GM19452 (cell line): ENCODE data around the gene BANF2.

Experiments used
- ATAC-seq: cut with Tn5 transposase; IDR thresholded peaks from one replicate; pipeline ENCODE4 v1.9.1; 2021; ENCODE audit not compliant: unreplicated experiment

The BANF2 gene

GRCh38 chr20:17732907-17733521 lies 33.2 kb downstream of the BANF2 start:
- no peak for ATAC-seq

- no peak for ATAC-seq
Observed at GRCh38 chr20:17733767-17734304, 34.1 kb downstream of the BANF2 start.

DNA sequence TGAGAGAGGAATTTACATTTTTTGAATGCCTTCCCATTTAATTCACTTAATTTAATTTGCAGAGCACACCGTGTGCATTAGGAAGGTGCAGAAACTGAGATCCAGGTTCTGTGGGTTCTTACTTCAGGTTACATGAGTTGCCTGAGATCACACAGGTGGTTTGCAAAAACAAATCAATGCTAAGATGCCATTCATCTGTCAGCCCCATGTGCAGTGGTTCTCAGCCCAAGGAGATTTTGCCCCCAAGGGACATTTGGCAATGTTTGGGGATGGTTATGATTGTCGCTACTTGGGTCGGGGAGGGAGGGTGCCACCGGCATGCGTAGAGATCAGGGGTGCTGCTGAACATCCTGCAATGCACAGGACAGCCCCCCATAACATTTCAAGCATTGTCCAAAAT lies 34.6 kb downstream of the BANF2 start:
- ATAC-seq, result no peak

DNA sequence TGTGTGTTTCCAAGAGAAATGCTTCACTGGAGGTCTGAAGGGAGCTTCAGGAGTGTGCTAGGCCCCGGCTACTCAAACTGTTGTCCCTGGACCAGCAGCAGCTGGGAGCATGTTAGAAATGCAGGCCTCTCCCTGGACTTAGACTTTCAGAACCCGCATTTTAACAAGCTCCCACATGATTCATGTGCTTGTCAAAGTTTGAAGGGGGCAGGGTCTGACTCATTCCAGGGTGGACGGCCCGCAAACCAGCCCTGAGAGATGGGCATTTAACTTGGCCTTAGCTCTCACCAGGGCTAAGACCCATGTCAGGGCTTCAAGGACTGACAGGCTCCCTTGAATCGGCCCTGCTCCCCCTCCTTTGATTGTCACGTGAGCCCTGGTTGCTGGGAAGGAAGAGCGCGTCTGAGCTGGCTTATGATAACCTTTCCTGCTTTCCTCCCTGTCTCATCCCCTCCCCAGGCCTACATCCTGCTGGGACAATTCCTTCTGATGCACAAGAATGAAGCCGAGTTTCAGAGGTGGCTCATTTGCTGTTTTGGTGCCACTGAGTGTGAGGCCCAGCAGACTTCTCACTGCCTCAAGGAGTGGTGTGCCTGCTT lies 35.5 kb downstream of the BANF2 start:
- ATAC-seq, result no peak

DNA sequence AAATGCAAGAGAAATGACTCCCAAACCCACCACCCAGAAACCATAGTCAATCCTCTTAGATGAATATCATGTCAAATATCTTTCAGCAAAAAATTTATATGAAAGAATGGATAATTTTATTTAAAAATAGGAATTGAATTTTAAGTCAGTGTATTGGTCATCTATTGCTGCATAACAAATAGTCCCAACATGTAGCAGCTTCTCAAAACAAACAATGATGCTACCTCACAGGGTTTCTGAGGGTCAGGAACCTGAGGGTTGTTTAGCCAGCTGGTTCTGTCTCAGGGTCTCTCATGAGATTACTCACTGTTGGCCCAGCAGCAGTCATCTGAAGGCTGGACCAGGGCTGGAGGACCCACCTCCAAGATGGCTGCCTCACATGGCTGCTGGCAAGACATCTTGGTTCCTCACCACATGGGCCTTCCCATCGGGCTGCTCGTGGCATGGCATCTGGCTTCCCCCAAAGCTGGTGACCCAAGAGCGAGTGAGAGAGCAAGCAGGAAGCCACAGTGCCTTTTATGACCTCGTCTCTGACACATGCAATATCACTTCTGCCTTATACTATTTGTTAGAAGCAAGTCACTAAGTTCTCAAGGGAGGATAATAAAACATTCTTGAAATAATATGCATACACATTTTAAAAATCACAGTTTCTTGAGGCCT lies 36.3 kb downstream of the BANF2 start:
- no peak for ATAC-seq

DNA sequence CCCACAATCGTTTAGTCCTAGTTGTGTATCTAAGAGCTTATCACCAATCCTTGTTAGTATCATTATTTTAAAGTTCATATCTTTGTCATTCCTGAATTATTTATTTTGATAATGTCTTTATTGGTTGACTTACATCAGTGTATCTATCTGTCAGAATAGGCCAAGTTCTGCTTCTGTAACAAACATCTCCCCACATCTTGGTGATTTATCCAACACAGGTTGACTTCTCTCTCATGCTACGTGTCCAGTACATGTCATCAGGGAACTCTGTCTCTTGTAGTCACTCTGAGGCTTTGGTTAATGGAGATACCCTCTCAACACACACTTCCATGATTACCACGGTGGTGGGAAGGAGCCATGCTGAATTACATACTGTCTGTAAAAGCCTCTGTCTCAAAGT lies 38.4 kb downstream of the BANF2 start:
- no peak for ATAC-seq

DNA sequence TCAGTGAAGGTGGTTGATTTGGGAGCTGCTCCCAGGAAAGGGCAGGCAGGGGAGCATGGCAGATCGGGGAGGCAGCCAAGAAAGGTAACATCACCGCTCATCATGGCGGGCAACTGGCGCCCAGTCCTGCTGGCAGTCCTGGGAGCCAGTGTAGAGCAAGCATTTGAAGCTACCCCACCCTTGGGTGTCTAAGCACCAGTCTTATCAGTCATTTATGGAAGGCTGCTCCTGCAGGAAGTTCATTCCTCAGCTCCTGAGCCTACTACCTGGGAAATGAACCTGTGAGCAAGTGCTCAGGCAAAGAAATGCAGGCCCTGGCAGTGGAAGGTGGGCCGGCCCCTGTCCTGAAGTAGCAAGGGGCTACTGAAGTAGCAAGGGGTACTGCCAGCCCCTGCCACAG lies 41.5 kb downstream of the BANF2 start:
- ATAC-seq, result no peak

DNA sequence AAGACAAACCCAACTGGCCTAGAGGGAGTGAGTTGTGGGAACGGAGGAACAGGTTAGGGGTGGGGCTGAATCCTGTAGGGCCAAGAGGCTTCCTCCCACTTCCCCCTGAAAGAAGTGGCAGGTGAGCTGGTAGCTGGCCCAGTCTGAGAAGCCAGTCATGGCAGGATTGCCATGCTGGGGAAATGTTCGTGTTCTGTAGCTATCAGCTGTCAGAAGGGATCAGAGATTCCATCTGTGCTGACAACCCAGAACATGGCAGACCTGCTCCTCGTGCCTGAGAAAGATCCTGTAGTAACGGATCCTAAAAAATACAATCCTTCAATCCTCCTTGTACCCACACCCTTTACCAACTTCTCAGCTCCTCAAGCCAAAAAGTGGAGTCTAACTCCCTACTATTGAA lies 43.0 kb downstream of the BANF2 start:
- ATAC-seq, result no peak

GRCh38 chr20:17743677-17744076 lies 43.9 kb downstream of the BANF2 start:
- ATAC-seq, result no peak

DNA sequence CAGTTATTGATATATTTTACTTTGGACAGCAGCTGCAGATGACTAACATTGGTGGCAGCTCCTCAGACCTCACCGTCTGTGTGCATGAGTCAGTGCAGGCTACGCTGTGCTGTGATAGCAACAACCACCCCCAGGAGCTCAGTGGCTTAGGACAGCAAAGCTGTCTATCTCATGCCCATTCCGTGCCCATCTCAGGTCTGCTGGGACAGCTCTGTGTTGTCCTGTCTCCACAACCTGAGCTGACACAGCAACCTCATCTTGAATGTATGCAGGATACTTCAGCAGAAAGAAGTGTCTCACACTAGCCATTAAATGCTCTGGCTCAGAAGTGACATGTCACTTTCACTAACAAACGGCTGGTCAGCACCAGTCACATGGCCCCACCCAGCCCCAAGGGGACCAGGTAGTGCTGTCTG lies 47.7 kb downstream of the BANF2 start:
- no peak for ATAC-seq

DNA sequence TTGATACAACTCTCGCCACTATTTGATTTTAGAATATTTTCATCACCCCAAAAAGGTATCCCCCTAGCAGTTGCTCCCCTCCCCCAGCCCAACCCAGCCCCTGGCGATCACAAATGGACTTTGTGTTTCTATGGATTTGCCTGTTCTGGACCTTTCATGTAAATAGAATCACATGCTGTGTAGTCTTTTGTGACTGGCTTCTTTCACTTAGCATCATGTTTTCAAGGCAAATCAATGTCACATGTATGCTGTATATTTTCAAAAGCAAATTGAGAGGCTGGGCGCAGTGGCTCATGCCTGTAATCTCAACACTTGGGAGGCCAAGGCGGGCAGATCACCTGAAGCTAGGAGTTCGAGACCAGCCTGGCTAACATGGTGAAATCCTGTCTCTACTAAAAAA lies 48.5 kb downstream of the BANF2 start:
- no peak for ATAC-seq

GRCh38 chr20:17749626-17749977 lies 49.8 kb downstream of the BANF2 start:
- ATAC-seq, result no peak

DNA sequence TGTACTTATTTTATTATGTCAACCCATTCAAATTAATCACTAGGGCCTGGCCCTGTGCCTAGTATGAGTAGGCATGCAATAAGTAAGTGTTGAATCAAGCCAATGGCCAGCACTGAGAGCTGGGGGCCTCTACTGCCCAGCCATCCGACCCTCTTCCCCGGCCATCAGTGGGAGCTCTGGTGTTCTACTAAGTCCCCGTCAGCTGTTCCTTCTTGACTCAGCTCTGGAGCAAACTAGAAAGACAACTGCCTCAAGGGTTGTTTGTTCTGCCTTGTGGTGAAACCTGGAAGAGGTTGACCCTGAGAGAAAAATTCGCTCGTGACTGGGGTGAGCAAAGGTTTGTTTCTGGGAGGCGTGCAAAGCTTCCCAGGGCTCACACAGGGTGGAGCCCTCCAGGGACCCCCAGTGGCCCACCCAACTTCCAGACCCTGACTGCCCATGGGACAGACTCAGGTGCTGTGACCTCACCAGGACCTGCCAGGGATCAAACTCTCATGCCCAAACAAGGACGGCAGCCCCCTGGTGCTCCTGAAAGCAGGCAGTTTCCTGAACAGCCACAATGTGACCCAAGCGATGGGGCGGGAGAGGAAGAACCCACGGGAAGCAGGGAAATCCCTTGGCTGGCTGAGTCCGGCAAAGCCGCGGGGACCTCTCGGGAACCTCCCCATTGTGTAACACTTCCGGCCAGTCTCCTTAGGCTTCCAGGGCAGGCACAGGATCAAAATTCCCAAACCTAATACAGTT lies 50.4 kb downstream of the BANF2 start:
- ATAC-seq, result no peak

DNA sequence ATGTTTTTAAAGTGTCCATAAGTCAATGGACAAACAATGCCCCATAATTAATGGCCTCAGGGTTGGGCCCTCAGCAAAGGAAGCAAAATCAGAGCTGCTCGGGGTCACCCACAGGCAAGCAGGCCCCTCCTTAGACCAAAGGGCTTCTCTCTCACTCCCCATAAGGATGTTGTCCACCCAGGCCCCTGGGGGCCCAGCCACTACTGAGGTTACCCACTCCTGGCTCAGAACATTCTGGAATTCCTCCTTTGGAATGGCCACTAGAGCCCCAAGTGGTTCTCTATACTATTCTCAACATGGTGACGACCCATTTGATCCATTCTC lies 50.9 kb downstream of the BANF2 start:
- no peak for ATAC-seq

- ATAC-seq, result no peak
Observed at GRCh38 chr20:17751640-17752039, 51.9 kb downstream of the BANF2 start.

- no peak for ATAC-seq
Observed at GRCh38 chr20:17752459-17752858, 52.7 kb downstream of the BANF2 start.

DNA sequence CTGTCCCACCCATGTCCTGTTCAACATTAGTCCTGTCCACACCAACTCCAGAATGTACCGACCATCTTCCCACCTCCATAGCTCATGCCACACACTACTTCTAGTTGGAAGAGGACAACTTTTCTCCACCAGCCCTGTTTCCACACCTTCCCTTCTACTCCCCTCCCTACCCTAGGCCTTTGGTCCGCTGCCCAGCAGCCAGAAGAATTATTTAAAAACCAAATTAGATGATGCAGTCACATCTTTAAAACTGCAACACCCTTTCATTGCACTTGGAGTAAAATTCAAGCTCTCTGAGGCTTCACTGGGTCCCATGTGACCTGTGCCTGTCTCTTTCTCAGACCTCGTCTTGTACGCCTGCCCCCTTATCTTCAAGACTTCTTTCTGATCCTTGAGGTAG lies 53.8 kb downstream of the BANF2 start:
- no peak for ATAC-seq

- ATAC-seq, result no peak
Observed at GRCh38 chr20:17756529-17756928, 56.8 kb downstream of the BANF2 start.

DNA sequence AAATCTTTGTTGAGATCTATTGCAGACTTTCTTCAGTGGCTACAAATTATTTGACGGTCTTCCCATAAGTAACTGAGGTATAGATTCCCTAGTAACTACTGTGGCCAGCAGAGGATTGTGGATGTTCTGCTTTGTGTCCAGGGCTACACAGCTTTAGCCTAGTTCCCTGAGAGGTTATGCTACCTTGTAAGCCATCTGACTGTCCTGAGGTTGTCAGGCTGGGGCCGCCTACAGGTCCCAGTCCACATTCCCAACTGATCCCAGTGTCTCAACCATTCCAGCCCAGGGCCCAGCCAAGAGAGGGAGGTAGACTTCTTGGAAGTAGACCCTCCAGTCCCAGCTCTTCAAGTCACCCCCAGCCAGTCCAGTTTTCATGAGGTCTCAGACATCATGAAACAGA lies 57.7 kb downstream of the BANF2 start:
- no peak for ATAC-seq

- ATAC-seq, result no peak
Observed at GRCh38 chr20:17758010-17758409, 58.2 kb downstream of the BANF2 start.

- no peak for ATAC-seq
Observed at GRCh38 chr20:17758512-17758911, 58.7 kb downstream of the BANF2 start.

DNA sequence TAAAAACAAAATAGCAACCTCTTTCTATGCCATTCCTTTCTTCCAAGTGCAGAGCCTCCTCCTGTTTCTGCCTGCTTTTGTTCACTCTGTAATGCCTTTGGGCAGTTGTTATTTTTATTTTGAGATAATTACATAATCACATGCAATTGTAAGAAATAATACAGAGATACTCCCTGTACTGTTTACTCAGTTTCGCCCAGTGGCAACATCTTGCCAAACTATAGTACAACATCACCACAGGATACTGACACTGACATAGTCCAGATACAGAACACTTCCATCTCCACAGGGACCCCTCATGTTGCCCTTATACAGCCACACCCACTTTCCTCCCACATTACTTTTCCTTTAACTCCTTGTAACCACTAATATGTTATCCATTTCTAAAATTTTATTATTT lies 59.7 kb downstream of the BANF2 start:
- ATAC-seq, result no peak
